ENCODE results near the gene UTF1.

DNA sequence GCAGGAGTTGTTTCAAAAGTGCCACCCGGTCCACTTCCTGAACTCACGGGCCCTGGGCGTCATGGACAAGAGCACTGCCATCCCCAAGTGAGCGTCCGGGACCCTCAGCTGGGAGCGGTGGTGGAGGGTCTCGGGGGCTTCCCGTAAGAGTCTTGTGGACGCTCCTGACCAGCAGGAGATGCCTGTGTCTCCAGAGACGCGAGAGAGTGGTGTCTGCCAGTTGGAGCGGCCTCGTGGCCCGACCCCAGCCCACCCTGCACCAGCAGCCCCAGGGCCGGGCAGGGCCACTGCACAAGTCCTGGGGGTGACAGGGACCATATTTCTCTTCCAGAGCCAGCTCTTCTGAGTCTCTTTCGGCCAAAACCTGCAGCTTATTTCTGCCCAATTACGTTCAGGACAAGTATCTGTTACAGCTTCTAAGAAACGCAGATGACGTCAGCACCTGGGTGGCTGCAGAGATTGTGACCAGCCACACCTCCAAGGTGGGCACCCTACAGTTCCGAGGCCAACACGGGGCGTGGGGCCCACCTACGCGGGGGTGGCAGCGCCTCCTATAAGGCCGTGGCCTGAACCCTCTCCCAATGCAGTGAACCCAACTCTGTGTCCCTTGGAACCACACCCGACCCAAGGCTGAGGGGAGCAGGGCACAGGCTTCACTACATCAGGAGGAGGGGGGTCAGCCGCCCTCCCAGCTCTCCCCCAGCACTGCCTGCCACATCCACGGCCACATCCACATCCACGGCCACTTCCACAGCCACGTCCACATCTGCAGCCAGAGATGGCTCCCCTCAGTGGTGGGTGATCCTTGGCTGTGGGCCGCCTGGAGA lies 16.2 kb upstream of the UTF1 start:
- no peak for TF ChIP-seq EZH2 (IDR thresholded peaks at IDR 0.05; ENCODE audit: borderline replicate concordance, low read length)
- TF ChIP-seq, protein P1, sequence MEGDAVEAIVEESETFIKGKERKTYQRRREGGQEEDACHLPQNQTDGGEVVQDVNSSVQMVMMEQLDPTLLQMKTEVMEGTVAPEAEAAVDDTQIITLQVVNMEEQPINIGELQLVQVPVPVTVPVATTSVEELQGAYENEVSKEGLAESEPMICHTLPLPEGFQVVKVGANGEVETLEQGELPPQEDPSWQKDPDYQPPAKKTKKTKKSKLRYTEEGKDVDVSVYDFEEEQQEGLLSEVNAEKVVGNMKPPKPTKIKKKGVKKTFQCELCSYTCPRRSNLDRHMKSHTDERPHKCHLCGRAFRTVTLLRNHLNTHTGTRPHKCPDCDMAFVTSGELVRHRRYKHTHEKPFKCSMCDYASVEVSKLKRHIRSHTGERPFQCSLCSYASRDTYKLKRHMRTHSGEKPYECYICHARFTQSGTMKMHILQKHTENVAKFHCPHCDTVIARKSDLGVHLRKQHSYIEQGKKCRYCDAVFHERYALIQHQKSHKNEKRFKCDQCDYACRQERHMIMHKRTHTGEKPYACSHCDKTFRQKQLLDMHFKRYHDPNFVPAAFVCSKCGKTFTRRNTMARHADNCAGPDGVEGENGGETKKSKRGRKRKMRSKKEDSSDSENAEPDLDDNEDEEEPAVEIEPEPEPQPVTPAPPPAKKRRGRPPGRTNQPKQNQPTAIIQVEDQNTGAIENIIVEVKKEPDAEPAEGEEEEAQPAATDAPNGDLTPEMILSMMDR (conservative IDR thresholded peaks at IDR 0.05 in 1 of 2, IDR thresholded peaks at IDR 0.05 in 1 of 2; ENCODE audit: extremely low read depth in 1 of 2, insufficient read depth in 1 of 2, low read depth in 1 of 2, low read length in 2 of 2): no peak

Data from mammary epithelial cell (primary cell).